K562 (cell line): ENCODE data around the gene UBR4. TPM values are rescaled to one million over a fixed set of nuclear protein-coding genes. Genes with fewer than 3 reads are reported as not detected.

Experiments
- CBFA2T2 ChIP-seq: fragments of 450-650 bp; conservative IDR thresholded peaks from 2 replicates; pipeline ENCODE4 v1.6.1; 2017; ENCODE audit warnings: mild to moderate bottlenecking
- E2F1 ChIP-seq: sonication (generic); formaldehyde crosslinking; IDR thresholded peaks from 2 replicates; pipeline ENCODE4 v1.8.1; 2023; ENCODE audit warnings: mild to moderate bottlenecking, missing genetic modification reagents, moderate library complexity
- FOXA3 ChIP-seq, 2 experiments: fragments of 450-650 bp in 1 of 2; sonication (generic) in 1 of 2; formaldehyde crosslinking; IDR thresholded peaks in 1 of 2; conservative IDR thresholded peaks in 1 of 2; 2 replicates each; pipeline versions ENCODE4 v1.4.0 to v1.8.0; 2020 to 2022; ENCODE audit warnings: mild to moderate bottlenecking in 2 of 2, missing genetic modification reagents in 1 of 2
- FOXJ2 ChIP-seq: fragments of 200-800 bp; sonication (Bioruptor generic); IDR thresholded peaks from 2 replicates; pipeline ENCODE4 v1.6.1; 2016; ENCODE audit warnings: missing genetic modification characterization, missing compliant biosample characterization
- IRF9 ChIP-seq: fragments of 450-650 bp; IDR thresholded peaks from 2 replicates; pipeline ENCODE4 v1.6.1; 2016; ENCODE audit warnings: missing biosample characterization, missing genetic modification characterization
- MXI1 ChIP-seq: IDR thresholded peaks from 2 replicates; pipeline ENCODE4 v1.6.1; 2011; ENCODE audit warnings: low read depth, mild to moderate bottlenecking, improper control_type of control experiment, low read length
- SRSF1 ChIP-seq: fragments of 200-400 bp; formaldehyde crosslinking; IDR thresholded peaks from 2 replicates; pipeline ENCODE4 v1.6.1; 2017; ENCODE audit warnings: mild to moderate bottlenecking, low read depth, low read length, moderate library complexity
- TEAD4 ChIP-seq, 2 experiments: sonication (generic) in 1 of 2; formaldehyde crosslinking in 1 of 2; IDR thresholded peaks; 2 replicates each; pipeline versions ENCODE4 v1.6.1 to v1.8.0; 2012 to 2022; ENCODE audit warnings: borderline replicate concordance in 1 of 2, inconsistent platforms in 1 of 2, low read length in 1 of 2, mild to moderate bottlenecking in 1 of 2, missing genetic modification reagents in 1 of 2
- ZNF354B ChIP-seq: fragments of 250-450 bp; sonication (Bioruptor Pico); IDR thresholded peaks from 2 replicates; pipeline ENCODE4 v1.4.0; 2020
- ZNF511 ChIP-seq: sonication (generic); formaldehyde crosslinking; IDR thresholded peaks from 2 replicates; pipeline ENCODE4 v1.8.0; 2022; ENCODE audit warnings: mild to moderate bottlenecking, missing genetic modification reagents
- ZNF79 ChIP-seq: fragments of 250-450 bp; sonication (Bioruptor Pico); IDR thresholded peaks from 2 replicates; pipeline ENCODE4 v1.4.0; 2020; ENCODE audit warnings: low read depth, mild to moderate bottlenecking, moderate library complexity
- polyA plus RNA-seq, 8 experiments: library from polyadenylated mRNA; depleted of rRNA in 4 of 8; stranded (reverse) in 5 of 8; unstranded in 3 of 8; fragments of >200 nt; fragmentation: Nextera tagmentation in 2 of 8; fragmentation: Illumina TruSeq in 1 of 8; extraction: Ambion mirVana in 2 of 8; extraction: Trizol in 1 of 8; gene quantifications; 2 replicates each; pipeline versions ENCODE4 v1.2.1 to v1.2.3, GENCODE V29; 2011 to 2014; ENCODE audit warnings: inconsistent platforms in 1 of 8, missing spikeins in 1 of 8
- total RNA-seq, 7 experiments: library from RNA; depleted of rRNA in 6 of 7; stranded (reverse); fragments of >200 nt in 6 of 7; fragmentation: Illumina TruSeq in 2 of 7; extraction: Trizol in 2 of 7; gene quantifications; 2 replicates each; pipeline versions ENCODE4 v1.2.1 to v1.2.3, GENCODE V29; 2011 to 2021; ENCODE audit warnings: low replicate concordance in 1 of 7
- TF ChIP-seq, protein P1 (sequence below): fragments of 250-450 bp; sonication (Bioruptor Pico); IDR thresholded peaks from 2 replicates; pipeline ENCODE4 v1.8.0; 2021; ENCODE audit warnings: borderline replicate concordance, mild to moderate bottlenecking, moderate library complexity; ENCODE audit not compliant: poor library complexity, severe bottlenecking
- TF ChIP-seq, protein P2 (sequence below), 2 experiments: fragments of 450-650 bp; formaldehyde crosslinking in 1 of 2; IDR thresholded peaks; 2 replicates each; pipeline versions ENCODE4 v1.4.0 to v1.6.1; 2014 to 2020; ENCODE audit warnings: mild to moderate bottlenecking in 2 of 2, borderline replicate concordance in 1 of 2, low read depth in 1 of 2

Gene UBR4
- total and polyA plus RNA-seq, 9 of the 15 experiments (the other 6 are each of a cell fraction or from before 2014, with no cell fraction given) = 55.4 to 277 (median 123) TPM

DNA sequence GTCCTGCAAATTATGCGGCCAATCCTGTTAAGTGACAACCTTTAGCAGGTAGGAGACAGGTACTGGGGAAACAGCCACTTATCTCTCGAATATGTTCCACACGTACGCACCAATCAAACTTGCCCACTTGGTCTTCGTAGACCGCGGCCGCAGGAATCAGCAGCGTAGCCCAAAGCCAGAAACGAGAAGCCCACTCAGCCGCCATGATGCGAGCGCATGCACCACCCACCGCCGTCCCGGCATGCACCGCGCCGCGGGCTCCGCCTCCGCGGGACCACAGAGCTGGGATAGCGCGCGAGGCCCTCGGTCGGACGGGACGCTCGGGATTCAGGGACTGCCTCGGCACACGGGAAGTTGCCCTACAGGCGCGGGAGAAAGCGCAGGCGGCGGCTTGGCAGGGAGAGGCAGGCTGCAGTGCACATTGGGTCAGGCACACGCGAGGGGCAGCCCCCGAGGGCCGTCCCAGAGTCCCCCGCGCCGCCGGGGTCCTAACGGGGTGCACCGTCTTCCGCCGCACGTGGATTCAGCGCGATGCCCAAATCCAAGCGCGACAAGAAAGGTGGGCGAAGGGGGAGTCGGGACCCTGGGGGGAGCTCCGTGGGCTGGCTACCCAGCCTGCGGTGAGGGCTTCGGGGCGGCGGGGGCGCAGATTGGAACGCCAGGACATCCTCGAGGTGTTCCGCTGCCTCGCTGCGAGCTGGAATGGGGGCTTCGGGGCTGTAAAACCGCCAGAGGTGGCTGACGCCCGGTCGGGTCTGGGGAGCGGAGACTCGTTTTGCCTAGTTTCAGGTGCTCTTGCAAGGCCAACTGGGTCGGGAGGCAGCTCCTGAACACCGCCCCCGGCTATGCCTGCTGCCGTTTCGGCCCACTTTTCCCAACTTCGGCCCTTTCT, 41.5 kb upstream of the UBR4 start, which contains the start of the genes EMC1 and MRTO4 (continued):
- TF ChIP-seq, protein P1, sequence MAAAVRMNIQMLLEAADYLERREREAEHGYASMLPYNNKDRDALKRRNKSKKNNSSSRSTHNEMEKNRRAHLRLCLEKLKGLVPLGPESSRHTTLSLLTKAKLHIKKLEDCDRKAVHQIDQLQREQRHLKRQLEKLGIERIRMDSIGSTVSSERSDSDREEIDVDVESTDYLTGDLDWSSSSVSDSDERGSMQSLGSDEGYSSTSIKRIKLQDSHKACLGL (CRISPR knock-in tag) = peak; percentile 98
- TF ChIP-seq TEAD4 (IDR thresholded peaks at IDR 0.05; ENCODE audit: low read length) (peak; percentile 40; the same call in 1 of the 2 replicates), TEAD4 (CRISPR knock-in tag; IDR thresholded peaks at IDR 0.05; ENCODE audit: borderline replicate concordance) (no peak), CBFA2T2 (no peak), FOXA3 (CRISPR knock-in tag; conservative IDR thresholded peaks at IDR 0.05 in 1 of 2, IDR thresholded peaks at IDR 0.05 in 1 of 2) (no peak), FOXJ2 (peak; percentile 49; the same call in 1 of the 2 replicates), ZNF354B (CRISPR knock-in tag) (no peak), ZNF511 (CRISPR knock-in tag) (peak; percentile 84), ZNF79 (CRISPR knock-in tag) (no peak), SRSF1 (0 out of 2 replicates have a peak, but pooled peaks have one; percentile 81), MXI1 (peak; percentile 71), E2F1 (peak; percentile 34; the same call in 1 of the 2 replicates), IRF9 (tag) (peak; percentile 22; the same call in 1 of the 2 replicates)
- TF ChIP-seq, protein P2, sequence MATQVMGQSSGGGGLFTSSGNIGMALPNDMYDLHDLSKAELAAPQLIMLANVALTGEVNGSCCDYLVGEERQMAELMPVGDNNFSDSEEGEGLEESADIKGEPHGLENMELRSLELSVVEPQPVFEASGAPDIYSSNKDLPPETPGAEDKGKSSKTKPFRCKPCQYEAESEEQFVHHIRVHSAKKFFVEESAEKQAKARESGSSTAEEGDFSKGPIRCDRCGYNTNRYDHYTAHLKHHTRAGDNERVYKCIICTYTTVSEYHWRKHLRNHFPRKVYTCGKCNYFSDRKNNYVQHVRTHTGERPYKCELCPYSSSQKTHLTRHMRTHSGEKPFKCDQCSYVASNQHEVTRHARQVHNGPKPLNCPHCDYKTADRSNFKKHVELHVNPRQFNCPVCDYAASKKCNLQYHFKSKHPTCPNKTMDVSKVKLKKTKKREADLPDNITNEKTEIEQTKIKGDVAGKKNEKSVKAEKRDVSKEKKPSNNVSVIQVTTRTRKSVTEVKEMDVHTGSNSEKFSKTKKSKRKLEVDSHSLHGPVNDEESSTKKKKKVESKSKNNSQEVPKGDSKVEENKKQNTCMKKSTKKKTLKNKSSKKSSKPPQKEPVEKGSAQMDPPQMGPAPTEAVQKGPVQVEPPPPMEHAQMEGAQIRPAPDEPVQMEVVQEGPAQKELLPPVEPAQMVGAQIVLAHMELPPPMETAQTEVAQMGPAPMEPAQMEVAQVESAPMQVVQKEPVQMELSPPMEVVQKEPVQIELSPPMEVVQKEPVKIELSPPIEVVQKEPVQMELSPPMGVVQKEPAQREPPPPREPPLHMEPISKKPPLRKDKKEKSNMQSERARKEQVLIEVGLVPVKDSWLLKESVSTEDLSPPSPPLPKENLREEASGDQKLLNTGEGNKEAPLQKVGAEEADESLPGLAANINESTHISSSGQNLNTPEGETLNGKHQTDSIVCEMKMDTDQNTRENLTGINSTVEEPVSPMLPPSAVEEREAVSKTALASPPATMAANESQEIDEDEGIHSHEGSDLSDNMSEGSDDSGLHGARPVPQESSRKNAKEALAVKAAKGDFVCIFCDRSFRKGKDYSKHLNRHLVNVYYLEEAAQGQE (IDR thresholded peaks at IDR 0.05; ENCODE audit: borderline replicate concordance) = no peak
- TF ChIP-seq, protein P2 (CRISPR knock-in tag; IDR thresholded peaks at IDR 0.05; ENCODE audit: low read depth) = 0 out of 2 replicates have a peak, but pooled peaks have one; percentile 78
